ENCODE data around the gene HECTD2.
A peak's percentile ranks its signal among the peaks of the same experiment; 100 is the strongest.
"Not testable (repeated sequence)": the region's sequence is repeated elsewhere in the genome, so short reads cannot be mapped to it uniquely, and the experiment has no call there.

The HECTD2 gene

GRCh38 chr10:91409869-91410637, at the start of gene HECTD2:
Gene HECTD2, plus strand, starts transcription at chr10:91410344. Its CDS starts 95 bp downstream, at chr10:91410439.
- Histone ChIP-seq H3K4me1 (ENCODE audit: control insufficient read depth in 1 of 2, insufficient read depth in 2 of 2, low read length in 2 of 2) (peaks cover 0 to 5% of the 10 kb centered on the region in 2 donors), H3K4me3 (ENCODE audit: low read depth in 1 of 2, low read length in 2 of 2) (peak within 1 kb of the TSS; percentile 82), H3K36me3 (ENCODE audit: control insufficient read depth in 1 of 2, insufficient read depth in 2 of 2, low read length in 2 of 2) (peaks cover 0 to 11% of the 10 kb centered on the region in 2 donors), H3K27me3 (ENCODE audit: low read depth, low read length) (no peaks in the 10 kb centered on the region), H3K27ac (ENCODE audit: low read length) (peak within 1 kb of the TSS; percentile 96), H3K9me3 (ENCODE audit: control insufficient read depth in 1 of 2, low read length in 2 of 2) (no peaks in the 10 kb centered on the region)

DNA sequence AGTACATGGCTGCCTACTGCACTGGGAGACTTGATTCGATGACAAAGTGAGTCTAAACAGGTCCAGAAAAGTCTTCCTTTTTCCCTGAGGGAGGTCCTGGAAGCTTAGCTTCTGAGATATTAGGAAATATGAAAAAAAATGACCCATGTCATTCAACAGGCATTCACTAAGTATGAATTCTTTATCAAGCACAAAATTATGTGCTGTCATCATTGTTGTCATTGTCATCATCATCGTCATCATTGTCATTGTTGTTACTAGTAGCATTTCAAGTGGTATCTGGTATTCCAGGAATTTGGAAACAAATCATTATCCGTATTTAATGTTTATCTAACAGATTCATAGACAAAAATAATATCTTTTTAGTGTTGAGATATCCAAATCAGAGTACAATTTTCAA, 49.7 kb upstream of the HECTD2 start:
- Histone ChIP-seq H3K27me3 (ENCODE audit: low read depth, low read length) (no peaks in the 10 kb centered on the region), H3K27ac (ENCODE audit: low read length) (no peak overlapping the region), H3K4me1 (ENCODE audit: control insufficient read depth in 1 of 2, insufficient read depth in 2 of 2, low read length in 2 of 2) (no peaks in the 10 kb centered on the region), H3K4me3 (ENCODE audit: low read depth in 1 of 2, low read length in 2 of 2) (no peak overlapping the region), H3K9me3 (ENCODE audit: control insufficient read depth in 1 of 2, low read length in 2 of 2) (no peaks in the 10 kb centered on the region), H3K36me3 (ENCODE audit: control insufficient read depth in 1 of 2, insufficient read depth in 2 of 2, low read length in 2 of 2) (no peaks in the 10 kb centered on the region)

- not testable (repeated sequence) for H3K9me3 ChIP-seq (ENCODE audit: control insufficient read depth in 1 of 2, low read length in 2 of 2); H3K27me3 ChIP-seq (ENCODE audit: low read depth, low read length); H3K4me3 ChIP-seq (ENCODE audit: low read depth in 1 of 2, low read length in 2 of 2); H3K27ac ChIP-seq (ENCODE audit: low read length); H3K4me1 ChIP-seq (ENCODE audit: control insufficient read depth in 1 of 2, insufficient read depth in 2 of 2, low read length in 2 of 2); H3K36me3 ChIP-seq (ENCODE audit: control insufficient read depth in 1 of 2, insufficient read depth in 2 of 2, low read length in 2 of 2)
These were observed 44.6 kb upstream of the HECTD2 start for GRCh38 chr10:91365519-91365918.

- Histone ChIP-seq H3K27ac (ENCODE audit: low read length) (no peak overlapping the region), H3K9me3 (ENCODE audit: control insufficient read depth in 1 of 2, low read length in 2 of 2) (no peaks in the 10 kb centered on the region), H3K4me3 (ENCODE audit: low read depth in 1 of 2, low read length in 2 of 2) (no peak overlapping the region), H3K27me3 (ENCODE audit: low read depth, low read length) (no peaks in the 10 kb centered on the region), H3K36me3 (ENCODE audit: control insufficient read depth in 1 of 2, insufficient read depth in 2 of 2, low read length in 2 of 2) (no peaks in the 10 kb centered on the region), H3K4me1 (ENCODE audit: control insufficient read depth in 1 of 2, insufficient read depth in 2 of 2, low read length in 2 of 2) (no peaks in the 10 kb centered on the region)
These were observed 43.4 kb upstream of the HECTD2 start for GRCh38 chr10:91366704-91367103.

DNA sequence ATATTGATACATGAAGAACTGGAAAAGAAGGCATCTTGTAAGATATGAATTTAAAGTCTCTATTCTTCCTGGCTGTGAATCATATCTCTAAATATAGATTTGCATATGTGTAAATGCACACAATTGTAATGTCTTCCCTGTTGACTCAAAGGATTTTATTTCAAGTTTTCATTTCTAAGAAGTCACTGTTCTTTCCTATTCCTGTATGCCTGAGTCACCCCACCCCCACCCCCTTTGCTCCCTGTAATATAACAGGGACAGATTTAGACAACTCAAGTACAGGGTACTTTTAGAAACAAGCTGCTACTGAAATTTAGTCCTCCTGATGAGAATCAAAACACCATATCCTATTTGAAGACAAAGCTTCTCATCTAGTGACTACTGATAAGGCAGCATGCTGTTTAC, 43.0 kb upstream of the HECTD2 start:
- no peaks in the 10 kb centered on the region for H3K36me3 ChIP-seq (ENCODE audit: control insufficient read depth in 1 of 2, insufficient read depth in 2 of 2, low read length in 2 of 2)
- H3K4me1 ChIP-seq (ENCODE audit: control insufficient read depth in 1 of 2, insufficient read depth in 2 of 2, low read length in 2 of 2), result no peaks in the 10 kb centered on the region
- H3K27me3 ChIP-seq (ENCODE audit: low read depth, low read length), result no peaks in the 10 kb centered on the region
- H3K27ac ChIP-seq (ENCODE audit: low read length), result no peak overlapping the region
- H3K4me3 ChIP-seq (ENCODE audit: low read depth in 1 of 2, low read length in 2 of 2), result no peak overlapping the region
- H3K9me3 ChIP-seq (ENCODE audit: control insufficient read depth in 1 of 2, low read length in 2 of 2), result no peaks in the 10 kb centered on the region

GRCh38 chr10:91367558-91367957, 42.6 kb upstream of the HECTD2 start:
- no peaks in the 10 kb centered on the region for H3K4me1 ChIP-seq (ENCODE audit: control insufficient read depth in 1 of 2, insufficient read depth in 2 of 2, low read length in 2 of 2)
- no peaks in the 10 kb centered on the region for H3K36me3 ChIP-seq (ENCODE audit: control insufficient read depth in 1 of 2, insufficient read depth in 2 of 2, low read length in 2 of 2)
- no peak overlapping the region for H3K4me3 ChIP-seq (ENCODE audit: low read depth in 1 of 2, low read length in 2 of 2)
- no peaks in the 10 kb centered on the region for H3K27me3 ChIP-seq (ENCODE audit: low read depth, low read length)
- no peak overlapping the region for H3K27ac ChIP-seq (ENCODE audit: low read length)
- H3K9me3 ChIP-seq (ENCODE audit: control insufficient read depth in 1 of 2, low read length in 2 of 2), result no peaks in the 10 kb centered on the region

GRCh38 chr10:91369978-91370589, 40.1 kb upstream of the HECTD2 start:
- not testable (repeated sequence) for H3K27ac ChIP-seq (ENCODE audit: low read length); H3K4me1 ChIP-seq (ENCODE audit: control insufficient read depth in 1 of 2, insufficient read depth in 2 of 2, low read length in 2 of 2); H3K36me3 ChIP-seq (ENCODE audit: control insufficient read depth in 1 of 2, insufficient read depth in 2 of 2, low read length in 2 of 2); H3K27me3 ChIP-seq (ENCODE audit: low read depth, low read length); H3K4me3 ChIP-seq (ENCODE audit: low read depth in 1 of 2, low read length in 2 of 2)
- peaks cover 9 to 13% of the 10 kb centered on the region in 2 donors for H3K9me3 ChIP-seq (ENCODE audit: control insufficient read depth in 1 of 2, low read length in 2 of 2)

DNA sequence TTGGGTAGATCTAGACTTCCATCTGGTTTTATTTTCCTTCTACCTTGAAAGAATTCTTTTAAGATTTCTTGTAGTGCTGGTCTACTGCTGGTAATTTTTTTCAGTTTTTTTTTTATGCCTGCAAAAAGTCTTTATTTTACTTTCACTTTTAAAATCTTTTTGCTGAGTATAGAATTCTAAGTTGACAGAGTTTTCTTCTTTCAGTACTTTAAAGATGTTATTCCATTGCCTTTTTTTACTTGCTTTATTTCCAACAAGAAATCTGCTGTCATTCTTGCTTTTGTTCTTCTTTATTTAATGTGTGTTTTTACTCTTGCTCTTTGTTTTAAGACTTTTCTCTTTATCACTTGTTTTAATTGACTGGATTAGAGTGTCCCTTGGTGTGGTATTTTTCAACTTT, 36.1 kb upstream of the HECTD2 start:
- H3K27me3 ChIP-seq (ENCODE audit: low read depth, low read length), result no peaks in the 10 kb centered on the region
- no peaks in the 10 kb centered on the region for H3K4me1 ChIP-seq (ENCODE audit: control insufficient read depth in 1 of 2, insufficient read depth in 2 of 2, low read length in 2 of 2)
- H3K9me3 ChIP-seq (ENCODE audit: control insufficient read depth in 1 of 2, low read length in 2 of 2), result peaks cover 15 to 21% of the 10 kb centered on the region in 2 donors
- H3K4me3 ChIP-seq (ENCODE audit: low read depth in 1 of 2, low read length in 2 of 2), result no peak overlapping the region
- no peaks in the 10 kb centered on the region for H3K36me3 ChIP-seq (ENCODE audit: control insufficient read depth in 1 of 2, insufficient read depth in 2 of 2, low read length in 2 of 2)
- H3K27ac ChIP-seq (ENCODE audit: low read length), result no peak overlapping the region

GRCh38 chr10:91378061-91378460, 32.1 kb upstream of the HECTD2 start:
- no peak overlapping the region for H3K27ac ChIP-seq (ENCODE audit: low read length)
- H3K4me3 ChIP-seq (ENCODE audit: low read depth in 1 of 2, low read length in 2 of 2), result no peak overlapping the region
- H3K9me3 ChIP-seq (ENCODE audit: control insufficient read depth in 1 of 2, low read length in 2 of 2), result peaks cover 15 to 21% of the 10 kb centered on the region in 2 donors
- no peaks in the 10 kb centered on the region for H3K27me3 ChIP-seq (ENCODE audit: low read depth, low read length)
- H3K4me1 ChIP-seq (ENCODE audit: control insufficient read depth in 1 of 2, insufficient read depth in 2 of 2, low read length in 2 of 2), result no peaks in the 10 kb centered on the region
- H3K36me3 ChIP-seq (ENCODE audit: control insufficient read depth in 1 of 2, insufficient read depth in 2 of 2, low read length in 2 of 2), result no peaks in the 10 kb centered on the region

DNA sequence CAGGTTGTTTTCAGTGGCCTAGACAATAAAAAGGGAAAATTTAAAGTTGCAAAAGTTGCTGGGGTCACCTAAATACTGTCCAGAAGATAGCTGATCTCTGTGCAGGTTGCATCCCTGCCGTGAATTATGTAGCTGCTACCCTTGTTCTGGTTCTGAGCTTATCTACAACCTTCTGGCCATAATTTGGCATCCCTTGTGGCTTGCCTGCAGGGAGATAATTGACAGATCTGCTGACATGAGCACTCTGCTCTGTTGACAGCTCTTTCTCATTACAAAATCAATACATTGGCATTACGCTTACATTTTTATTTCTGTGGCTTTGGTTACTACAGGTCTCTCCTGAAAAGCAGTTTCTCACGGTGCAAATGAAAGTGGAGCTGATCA, 29.3 kb upstream of the HECTD2 start:
- Histone ChIP-seq H3K9me3 (ENCODE audit: control insufficient read depth in 1 of 2, low read length in 2 of 2) (peaks cover 0 to 2% of the 10 kb centered on the region in 2 donors), H3K4me3 (ENCODE audit: low read depth in 1 of 2, low read length in 2 of 2) (no peak overlapping the region), H3K27ac (ENCODE audit: low read length) (no peak overlapping the region), H3K27me3 (ENCODE audit: low read depth, low read length) (no peaks in the 10 kb centered on the region), H3K36me3 (ENCODE audit: control insufficient read depth in 1 of 2, insufficient read depth in 2 of 2, low read length in 2 of 2) (no peaks in the 10 kb centered on the region), H3K4me1 (ENCODE audit: control insufficient read depth in 1 of 2, insufficient read depth in 2 of 2, low read length in 2 of 2) (no peaks in the 10 kb centered on the region)

DNA sequence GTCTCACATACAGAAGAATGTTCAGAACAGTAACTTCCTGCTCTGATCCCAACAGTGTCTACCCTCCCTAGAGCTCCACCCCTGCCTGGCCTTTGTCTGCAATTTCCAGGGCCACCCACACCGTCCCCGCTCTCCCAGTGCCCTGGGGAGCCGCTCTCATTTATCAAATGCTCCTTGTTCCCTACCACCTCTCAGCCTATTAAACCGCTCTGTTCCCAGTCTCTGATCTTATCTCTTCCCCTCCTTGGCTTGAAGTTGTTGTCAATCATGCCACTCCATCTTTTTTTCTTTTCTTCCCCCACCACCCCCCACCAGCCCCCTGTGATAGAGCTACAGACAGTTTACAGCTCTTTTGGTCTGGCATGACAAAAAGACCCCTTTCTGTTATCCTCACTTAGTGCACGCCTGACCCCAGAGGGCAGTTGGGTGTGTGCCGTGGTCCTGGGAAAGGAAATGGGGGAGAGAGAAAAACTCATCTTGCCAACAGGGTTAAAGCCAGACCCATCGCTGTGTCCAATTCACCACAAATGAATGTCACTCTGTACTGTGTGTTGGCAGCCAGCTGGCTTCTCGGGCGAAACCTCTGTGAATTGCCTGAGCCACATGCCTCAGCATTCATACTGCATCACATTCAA, 28.8 kb upstream of the HECTD2 start:
- H3K4me1 ChIP-seq (ENCODE audit: control insufficient read depth in 1 of 2, insufficient read depth in 2 of 2, low read length in 2 of 2), result no peaks in the 10 kb centered on the region
- no peak overlapping the region for H3K27ac ChIP-seq (ENCODE audit: low read length)
- H3K9me3 ChIP-seq (ENCODE audit: control insufficient read depth in 1 of 2, low read length in 2 of 2), result no peaks in the 10 kb centered on the region
- no peak overlapping the region for H3K4me3 ChIP-seq (ENCODE audit: low read depth in 1 of 2, low read length in 2 of 2)
- H3K36me3 ChIP-seq (ENCODE audit: control insufficient read depth in 1 of 2, insufficient read depth in 2 of 2, low read length in 2 of 2), result no peaks in the 10 kb centered on the region
- no peaks in the 10 kb centered on the region for H3K27me3 ChIP-seq (ENCODE audit: low read depth, low read length)
